Measurements from ENCODE around the gene SFXN2.

GRCh38 chr10:102698894-102699293 lies 15.5 kb upstream of the SFXN2 start:
- no peak for TF ChIP-seq CTCF (IDR thresholded peaks at IDR 0.05; ENCODE audit: low read depth, low read length, poor library complexity, severe bottlenecking)
- TF ChIP-seq EZH2phosphoT487 (IDR thresholded peaks at IDR 0.05; ENCODE audit: borderline replicate concordance, low read length), result no peak
